Transverse colon (tissue), 4 donors: ENCODE measurements around the gene DLX3. TPM values are rescaled to one million over a fixed set of nuclear protein-coding genes. Genes with fewer than 3 reads are reported as not detected.

Experiments used
- DNase-seq: peaks from one replicate; pipeline ENCODE4 v3.0.0-alpha.2; 2019
- H3K27ac ChIP-seq, 4 donors: fragments of 200-600 bp; sonication (generic); 2 replicates each; pipeline ENCODE4 v1.5.1; 2016 to 2018; ENCODE audit warnings: inconsistent platforms in 4 of 4
- H3K27me3 ChIP-seq: fragments of 200-600 bp; sonication (generic); 2 replicates; pipeline ENCODE4 v1.5.1; 2017; ENCODE audit warnings: inconsistent platforms
- H3K36me3 ChIP-seq, 4 donors: fragments of 200-600 bp; sonication (generic); 2 replicates each; pipeline ENCODE4 v1.5.1; 2017 to 2019; ENCODE audit warnings: inconsistent platforms in 4 of 4
- H3K4me1 ChIP-seq, 4 donors: fragments of 200-600 bp; sonication (generic); 2 replicates each; pipeline ENCODE4 v1.5.1; 2017 to 2020; ENCODE audit warnings: inconsistent platforms in 4 of 4
- H3K4me3 ChIP-seq, 4 donors: fragments of 200-600 bp; sonication (generic); 1 replicate in 1 of 4; 2 replicates in 3 of 4; pipeline versions ENCODE4 v1.5.1 to v1.6.1; 2017 to 2019; ENCODE audit warnings: inconsistent platforms in 4 of 4
- H3K9me3 ChIP-seq, 2 donors: fragments of 200-600 bp; sonication (generic); 2 replicates each; pipeline ENCODE4 v1.5.1; 2017 to 2019; ENCODE audit warnings: inconsistent platforms in 2 of 2
- EP300 ChIP-seq: sonication (generic); formaldehyde crosslinking; IDR thresholded peaks from one replicate; pipeline ENCODE4 v1.6.1; 2017; ENCODE audit warnings: antibody characterized with exemption, low read depth
- POLR2A ChIP-seq: fragments of 450-650 bp; IDR thresholded peaks from one replicate; pipeline ENCODE4 v1.6.1; 2016; ENCODE audit warnings: antibody characterized with exemption, mild to moderate bottlenecking, moderate library complexity
- POLR2AphosphoS5 ChIP-seq, 3 donors: sonication (generic); formaldehyde crosslinking; IDR thresholded peaks; one replicate each; pipeline ENCODE4 v1.6.1; 2016; ENCODE audit warnings: antibody characterized with exemption in 3 of 3
- WGBS, 2 donors: methylation state at CpG; one replicate each; pipeline ENCODE4 v1.1.5; 2018; ENCODE audit warnings: low coverage in 1 of 2; 5-methylcytosine and 5-hydroxymethylcytosine counted together
- in situ Hi-C, 4 donors: fragments of 200-750 bp; cut with MboI; loops; one replicate each; pipeline versions ENCODE4 v1.15.0 to v1.15.1; 2017; ENCODE audit warnings: low sequenced_read_pairs in 3 of 4, low pct_ligation_motif_present in 1 of 4, low pct_unique_long_range_greater_than_20kb in 1 of 4
- intact Hi-C: fragments of 100-400 bp; cut with DNase I; formaldehyde crosslinking; loops from one replicate; pipeline ENCODE4 v1.15.1; 2023; ENCODE audit warnings: low total_unique reads
- total RNA-seq, 4 donors: library from RNA; depleted of rRNA; stranded (reverse); fragments of >200 nt; gene quantifications; one replicate each; pipeline ENCODE4 v1.1.0, GENCODE V29; 2016
- TF ChIP-seq, protein P1 (sequence below), 5 experiments: fragments of 200-600 bp in 3 of 5; fragments of 450-650 bp in 2 of 5; sonication (generic) in 3 of 5; IDR thresholded peaks; 1 replicate in 2 of 5; 2 replicates in 3 of 5; pipeline ENCODE4 v1.5.1; 2016 to 2017; ENCODE audit warnings: antibody characterized with exemption in 5 of 5, inconsistent platforms in 3 of 5, mild to moderate bottlenecking in 2 of 5, moderate library complexity in 1 of 5

DLX3 gene
- total RNA-seq, 4 donors from 2014 or later = not detected

GRCh38 chr17:49957350-49957749, 37.7 kb downstream of the DLX3 start:
- intact Hi-C loops = no loop called here
- DNase-seq = no peak
- in situ Hi-C loops = no loop called here
- H3K4me3 ChIP-seq = no peak overlapping the region
- H3K36me3 ChIP-seq = no peaks in the 10 kb centered on the region
- H3K27me3 ChIP-seq = peaks cover 44% of the 10 kb centered on the region
- no peaks in the 10 kb centered on the region for H3K4me1 ChIP-seq
- H3K27ac ChIP-seq = no peak overlapping the region
- TF ChIP-seq EP300 = no peak
- TF ChIP-seq POLR2A = no peak
- no peak for TF ChIP-seq POLR2AphosphoS5 (IDR thresholded peaks at IDR 0.05)
- H3K9me3 ChIP-seq = no peaks in the 10 kb centered on the region
- 78 to 100% methylated on average over 1 to 3 of the region's 3 CpGs for WGBS, 2 donors

GRCh38 chr17:49956780-49957179, 38.2 kb downstream of the DLX3 start:
- intact Hi-C loops (no loop called here), in situ Hi-C loops (no loop called here)
- peaks cover 44% of the 10 kb centered on the region for H3K27me3 ChIP-seq
- no peak for DNase-seq
- no peak overlapping the region for H3K4me3 ChIP-seq
- H3K27ac ChIP-seq = no peak overlapping the region
- no peaks in the 10 kb centered on the region for H3K36me3 ChIP-seq
- TF ChIP-seq, protein P1, sequence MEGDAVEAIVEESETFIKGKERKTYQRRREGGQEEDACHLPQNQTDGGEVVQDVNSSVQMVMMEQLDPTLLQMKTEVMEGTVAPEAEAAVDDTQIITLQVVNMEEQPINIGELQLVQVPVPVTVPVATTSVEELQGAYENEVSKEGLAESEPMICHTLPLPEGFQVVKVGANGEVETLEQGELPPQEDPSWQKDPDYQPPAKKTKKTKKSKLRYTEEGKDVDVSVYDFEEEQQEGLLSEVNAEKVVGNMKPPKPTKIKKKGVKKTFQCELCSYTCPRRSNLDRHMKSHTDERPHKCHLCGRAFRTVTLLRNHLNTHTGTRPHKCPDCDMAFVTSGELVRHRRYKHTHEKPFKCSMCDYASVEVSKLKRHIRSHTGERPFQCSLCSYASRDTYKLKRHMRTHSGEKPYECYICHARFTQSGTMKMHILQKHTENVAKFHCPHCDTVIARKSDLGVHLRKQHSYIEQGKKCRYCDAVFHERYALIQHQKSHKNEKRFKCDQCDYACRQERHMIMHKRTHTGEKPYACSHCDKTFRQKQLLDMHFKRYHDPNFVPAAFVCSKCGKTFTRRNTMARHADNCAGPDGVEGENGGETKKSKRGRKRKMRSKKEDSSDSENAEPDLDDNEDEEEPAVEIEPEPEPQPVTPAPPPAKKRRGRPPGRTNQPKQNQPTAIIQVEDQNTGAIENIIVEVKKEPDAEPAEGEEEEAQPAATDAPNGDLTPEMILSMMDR (IDR thresholded peaks at IDR 0.05) = no peak
- no peak for TF ChIP-seq POLR2A
- no peak for TF ChIP-seq EP300
- no peak for TF ChIP-seq POLR2AphosphoS5 (IDR thresholded peaks at IDR 0.05)
- WGBS, 2 donors = 55% methylated on average over 4 of the region's 4 CpGs; no CpG with 5 or more reads in 1 of the 2 donors
- H3K9me3 ChIP-seq = no peaks in the 10 kb centered on the region
- H3K4me1 ChIP-seq = no peaks in the 10 kb centered on the region

GRCh38 chr17:49955157-49955556, 39.9 kb downstream of the DLX3 start:
- Histone ChIP-seq H3K4me1 (no peaks in the 10 kb centered on the region), H3K27ac (no peak overlapping the region), H3K4me3 (no peak overlapping the region), H3K27me3 (peaks cover 48% of the 10 kb centered on the region), H3K36me3 (no peaks in the 10 kb centered on the region), H3K9me3 (no peaks in the 10 kb centered on the region)
- intact Hi-C loops (no loop called here), in situ Hi-C loops (no loop called here)
- no peak for DNase-seq
- TF ChIP-seq, protein P1 (IDR thresholded peaks at IDR 0.05) = no peak
- TF ChIP-seq POLR2AphosphoS5 (IDR thresholded peaks at IDR 0.05) (no peak), POLR2A (no peak), EP300 (no peak)
- WGBS, 2 donors = 56% methylated on average over 1 of the region's 1 CpG; no CpG with 5 or more reads in 1 of the 2 donors

GRCh38 chr17:49952912-49953497, 42.0 kb downstream of the DLX3 start:
- Histone ChIP-seq H3K27me3 (peaks cover 66% of the 10 kb centered on the region), H3K9me3 (no peaks in the 10 kb centered on the region), H3K4me1 (no peaks in the 10 kb centered on the region), H3K4me3 (no peak overlapping the region), H3K27ac (no peak overlapping the region), H3K36me3 (no peaks in the 10 kb centered on the region)
- intact Hi-C loops (no loop called here), in situ Hi-C loops (no loop called here)
- 47% methylated on average over 8 of the region's 8 CpGs; no CpG with 5 or more reads in 1 of the 2 donors for WGBS, 2 donors
- no peak for DNase-seq
- no peak for TF ChIP-seq POLR2A
- TF ChIP-seq EP300 = no peak
- TF ChIP-seq, protein P1 (IDR thresholded peaks at IDR 0.05) = no peak
